Measurements from ENCODE around the gene DLST.

- TF ChIP-seq CTCF (IDR thresholded peaks at IDR 0.05) (no peak), EZH2 (IDR thresholded peaks at IDR 0.05) (no peak), EZH2phosphoT487 (IDR thresholded peaks at IDR 0.05) (no peak)
These were observed 9.9 kb upstream of the DLST start for GRCh38 chr14:74871819-74872218.
